NCI-H146 treated with DMSO at 0.1 percent for 48 hours (cell line): ENCODE results near the gene TMIGD2.
"Not testable (repeated sequence)": the region's sequence is repeated elsewhere in the genome, so short reads cannot be mapped to it uniquely, and the experiment has no call there.

ENCODE experiments used
- DNase-seq: peaks from one replicate; lab custom pipeline; 2025; ENCODE audit not compliant: unreplicated experiment; lab: John Stamatoyannopoulos, UW

TMIGD2 gene, protein sequence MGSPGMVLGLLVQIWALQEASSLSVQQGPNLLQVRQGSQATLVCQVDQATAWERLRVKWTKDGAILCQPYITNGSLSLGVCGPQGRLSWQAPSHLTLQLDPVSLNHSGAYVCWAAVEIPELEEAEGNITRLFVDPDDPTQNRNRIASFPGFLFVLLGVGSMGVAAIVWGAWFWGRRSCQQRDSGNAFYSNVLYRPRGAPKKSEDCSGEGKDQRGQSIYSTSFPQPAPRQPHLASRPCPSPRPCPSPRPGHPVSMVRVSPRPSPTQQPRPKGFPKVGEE

DNA sequence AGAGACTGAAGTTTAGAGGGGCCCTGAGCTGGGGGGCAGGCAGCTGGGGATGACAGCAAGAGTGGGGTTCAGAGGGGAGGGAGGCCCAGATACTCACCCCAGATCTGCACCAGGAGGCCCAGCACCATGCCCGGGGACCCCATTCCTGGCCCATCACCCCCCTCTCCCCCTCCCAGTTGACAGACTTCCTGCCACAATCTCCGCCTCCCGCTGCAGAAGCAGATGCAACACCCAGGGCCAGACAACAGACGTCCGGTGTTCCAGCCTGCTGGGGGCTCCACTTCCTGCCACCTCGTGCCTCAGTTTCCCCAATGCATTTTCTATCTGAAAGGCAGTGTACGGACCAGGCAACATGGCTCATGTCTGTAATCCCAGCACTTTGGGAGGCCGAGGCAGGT is at the start of gene TMIGD2:
TSS of gene TMIGD2 (minus strand) at position 147 of the 398 bp plus-strand sequence. CDS start at position 143, 4 bp downstream.
- no peak for DNase-seq

GRCh38 chr19:4350726-4351125 is 48.5 kb upstream of the TMIGD2 start:
- DNase-seq: no peak

GRCh38 chr19:4350111-4350510 is 47.9 kb upstream of the TMIGD2 start:
- DNase-seq: no peak

DNA sequence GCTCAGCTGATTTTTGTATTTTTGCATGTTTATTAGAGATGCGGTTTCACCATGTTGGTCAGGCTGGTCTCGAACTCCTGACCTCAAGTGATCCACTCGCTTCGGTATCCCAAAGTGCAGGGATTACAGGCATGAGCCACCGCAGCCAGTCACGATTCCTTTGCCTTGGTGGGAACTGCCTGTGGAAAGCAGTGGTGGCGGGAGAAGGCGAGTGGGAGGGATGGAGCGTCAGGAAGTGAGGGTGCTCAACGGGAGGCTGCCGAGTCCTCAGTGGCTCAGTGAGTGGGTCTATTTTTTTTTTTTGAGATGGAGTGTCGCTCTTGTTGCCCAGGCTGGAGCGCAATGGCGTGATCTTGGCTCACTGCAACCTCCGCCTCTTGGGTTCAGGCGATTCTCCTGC is 47.0 kb upstream of the TMIGD2 start:
- not testable (repeated sequence) for DNase-seq

DNA sequence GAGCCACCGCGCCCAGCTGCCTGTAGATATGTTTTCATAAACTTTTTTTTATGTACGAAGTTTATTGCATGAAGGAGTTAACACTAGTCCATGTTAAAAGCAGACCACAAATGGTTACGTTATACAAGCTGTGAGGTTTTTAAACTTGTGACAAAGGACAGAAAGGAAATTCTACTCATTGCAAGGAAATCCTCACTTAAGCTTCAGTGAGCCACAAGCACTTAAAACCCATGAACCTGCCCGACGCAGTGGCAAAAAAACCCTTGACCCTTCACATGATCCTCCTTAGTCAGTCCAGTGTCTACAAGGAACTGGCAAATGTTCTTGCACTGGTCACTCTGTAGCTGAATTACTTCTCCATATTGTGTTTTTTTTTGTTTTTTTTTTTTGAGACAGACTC is 45.3 kb upstream of the TMIGD2 start:
- no peak for DNase-seq

GRCh38 chr19:4346020-4346383 is 43.8 kb upstream of the TMIGD2 start:
- no peak for DNase-seq

GRCh38 chr19:4345342-4346019 is 43.3 kb upstream of the TMIGD2 start:
- DNase-seq: no peak

- DNase-seq: peak; percentile 35
Measured at GRCh38 chr19:4343370-4344307, 41.5 kb upstream of the TMIGD2 start, which contains the start of gene MPND. TSS of gene MPND (plus strand) at chr19:4343562. CDS start at chr19:4343594, 32 bp downstream.

DNA sequence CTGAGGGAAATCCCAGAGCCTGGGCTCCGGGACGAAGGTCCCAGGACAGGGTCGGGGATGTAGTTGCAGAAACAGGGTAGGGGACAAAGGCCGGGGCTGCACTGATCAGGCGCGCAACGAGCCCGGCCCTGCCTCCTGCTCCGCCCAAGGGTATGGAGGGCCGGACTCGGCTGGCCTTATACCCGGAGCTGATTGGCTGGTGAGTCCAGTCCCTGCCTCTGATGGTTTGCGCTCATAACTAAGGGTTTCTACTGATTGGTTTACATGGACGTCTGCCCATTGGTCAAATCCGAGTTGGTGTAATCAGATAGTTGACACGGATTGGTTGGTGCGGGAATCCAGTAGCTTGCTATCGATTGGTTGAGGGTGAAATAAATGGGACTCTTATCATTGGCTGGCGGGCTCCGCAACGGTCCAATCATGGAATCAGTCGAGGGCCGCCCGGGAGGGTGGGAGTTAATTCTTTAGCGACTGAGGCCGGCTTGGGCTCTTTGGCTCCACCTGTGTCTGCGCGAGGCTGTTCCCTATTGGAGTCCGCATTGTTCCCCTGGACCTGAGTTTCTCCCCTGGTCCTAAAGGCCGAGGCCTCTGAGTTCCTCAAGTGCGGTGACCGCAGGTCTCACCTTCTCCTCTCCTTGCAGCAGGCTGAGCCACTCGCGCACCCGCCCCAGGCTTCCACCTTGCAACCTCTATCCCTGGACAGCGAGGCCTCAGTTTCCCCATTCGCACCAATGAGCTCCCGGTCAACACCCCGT is 40.6 kb upstream of the TMIGD2 start:
- DNase-seq: peak; percentile 97

- DNase-seq: no peak
Measured at GRCh38 chr19:4342314-4342614, 40.1 kb upstream of the TMIGD2 start.

DNA sequence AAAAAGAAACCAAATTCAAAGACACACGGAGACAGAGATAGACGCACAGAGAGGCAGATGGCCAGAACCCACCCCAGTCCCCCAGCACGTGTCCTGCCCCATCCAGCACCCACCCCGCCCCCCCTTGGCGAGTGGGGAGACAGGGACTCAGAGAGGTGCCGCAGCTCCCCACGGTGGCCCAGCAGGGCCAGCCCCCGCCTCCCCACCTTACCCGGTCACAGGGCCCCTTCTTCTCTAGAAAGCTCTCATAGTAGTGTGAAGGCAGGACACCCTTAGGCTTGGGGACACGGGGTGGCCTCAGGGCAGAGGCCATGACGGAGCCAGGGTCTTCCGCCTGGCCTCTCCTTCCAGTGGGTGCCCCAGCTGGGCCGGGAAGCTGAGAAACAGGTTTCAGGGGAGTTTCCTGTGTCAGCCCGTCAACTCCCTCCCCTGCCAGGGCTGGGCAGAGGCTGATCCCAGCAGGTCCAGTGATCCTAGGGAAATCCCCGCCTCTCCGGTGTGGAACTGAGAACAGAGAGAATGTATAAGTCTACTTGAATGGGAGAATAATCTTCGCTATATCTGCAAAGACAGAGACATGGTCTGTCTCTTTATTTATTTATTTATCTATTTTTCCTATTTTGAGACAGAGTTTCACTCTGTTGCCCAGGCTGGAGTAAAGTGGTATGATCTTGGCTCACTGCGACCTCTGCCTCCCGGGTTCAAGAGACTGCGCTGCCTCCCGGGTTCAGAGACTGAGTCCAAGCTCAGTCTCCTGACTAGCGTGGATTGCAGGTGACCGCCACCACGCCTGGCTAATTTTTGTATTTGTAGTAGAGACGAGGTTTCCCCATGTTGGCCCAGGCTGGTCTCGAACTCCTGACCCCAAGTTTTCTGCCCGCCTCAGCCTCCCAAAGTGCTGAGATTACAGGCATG is 36.5 kb upstream of the TMIGD2 start, which contains the start of gene STAP2:
TSS of gene STAP2 (minus strand) at position 387 of the 915 bp plus-strand sequence. CDS start at position 313, 74 bp downstream.
- DNase-seq: no peak

DNA sequence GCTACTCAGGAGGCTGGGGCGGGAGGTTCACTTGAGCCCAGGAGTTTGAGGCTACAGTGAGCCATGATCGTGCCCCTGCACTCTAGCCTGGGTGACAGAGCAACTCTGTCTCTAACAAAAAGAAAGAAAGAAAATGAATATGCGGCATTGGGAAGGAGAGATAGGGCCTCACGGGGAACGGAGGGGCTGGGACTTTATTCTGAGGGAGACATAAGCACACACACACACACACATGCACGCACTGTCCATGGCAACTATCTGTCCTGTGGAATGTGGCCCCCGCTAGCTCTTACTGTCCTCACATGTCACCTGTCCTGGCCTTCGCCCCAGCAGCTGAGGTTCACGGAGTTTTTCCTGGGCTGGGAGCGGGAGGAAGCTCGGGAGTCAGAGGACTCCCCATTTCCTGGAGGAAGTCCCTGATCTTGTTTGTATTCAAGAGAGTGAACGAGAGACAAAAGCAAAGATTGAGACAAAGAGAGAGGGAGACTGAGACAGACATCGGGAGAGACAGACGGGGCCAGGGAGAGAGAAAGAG is 35.8 kb upstream of the TMIGD2 start:
- DNase-seq: no peak

DNA sequence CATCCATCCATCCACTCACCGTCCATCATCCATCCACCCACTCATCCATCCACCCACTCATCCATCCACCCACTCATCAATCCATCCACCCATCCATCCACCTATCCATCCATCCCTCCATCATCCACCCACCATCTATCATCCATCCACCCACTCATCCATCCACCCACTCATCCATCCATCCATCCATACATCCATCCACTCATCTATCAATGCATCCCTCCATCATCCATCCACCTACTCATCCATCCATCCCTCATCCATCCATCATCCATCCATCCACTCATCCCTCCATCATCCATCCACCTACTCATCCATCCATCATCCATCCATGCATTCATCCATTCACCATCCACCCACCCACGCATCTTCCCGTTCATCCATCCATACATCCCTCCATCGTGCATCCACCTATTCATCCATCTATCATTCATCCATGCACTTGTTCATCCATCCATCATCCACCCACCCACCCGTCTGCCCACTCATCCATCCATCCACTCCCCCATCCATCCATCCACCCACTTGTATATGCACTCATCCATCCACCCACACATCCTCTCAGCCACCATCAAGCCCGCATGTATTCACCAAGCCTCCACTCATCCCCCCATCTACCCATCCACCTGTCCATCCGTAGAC is 32.9 kb upstream of the TMIGD2 start:
- no peak for DNase-seq

DNA sequence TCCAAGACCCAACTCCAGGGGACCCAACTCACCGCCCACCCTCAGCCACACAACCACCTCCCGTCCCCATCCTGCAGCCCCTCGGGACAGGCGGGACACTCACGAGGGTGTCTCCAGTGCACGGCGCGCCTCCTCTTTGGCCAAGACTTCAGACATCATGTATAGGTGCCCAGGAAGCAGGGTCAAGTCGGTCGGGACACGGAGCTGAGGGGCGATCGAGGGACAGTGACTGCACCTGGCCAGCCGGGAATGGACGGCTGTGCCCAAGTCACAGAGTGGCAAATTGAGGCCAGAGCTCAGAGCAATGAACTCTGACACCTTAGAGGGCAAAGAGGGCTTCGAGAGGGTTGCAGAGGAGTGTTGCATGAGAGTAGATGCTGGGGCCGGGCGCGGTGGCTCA is 27.7 kb upstream of the TMIGD2 start:
- DNase-seq: no peak

GRCh38 chr19:4328991-4329681 is 26.9 kb upstream of the TMIGD2 start:
- not testable (repeated sequence) for DNase-seq

DNA sequence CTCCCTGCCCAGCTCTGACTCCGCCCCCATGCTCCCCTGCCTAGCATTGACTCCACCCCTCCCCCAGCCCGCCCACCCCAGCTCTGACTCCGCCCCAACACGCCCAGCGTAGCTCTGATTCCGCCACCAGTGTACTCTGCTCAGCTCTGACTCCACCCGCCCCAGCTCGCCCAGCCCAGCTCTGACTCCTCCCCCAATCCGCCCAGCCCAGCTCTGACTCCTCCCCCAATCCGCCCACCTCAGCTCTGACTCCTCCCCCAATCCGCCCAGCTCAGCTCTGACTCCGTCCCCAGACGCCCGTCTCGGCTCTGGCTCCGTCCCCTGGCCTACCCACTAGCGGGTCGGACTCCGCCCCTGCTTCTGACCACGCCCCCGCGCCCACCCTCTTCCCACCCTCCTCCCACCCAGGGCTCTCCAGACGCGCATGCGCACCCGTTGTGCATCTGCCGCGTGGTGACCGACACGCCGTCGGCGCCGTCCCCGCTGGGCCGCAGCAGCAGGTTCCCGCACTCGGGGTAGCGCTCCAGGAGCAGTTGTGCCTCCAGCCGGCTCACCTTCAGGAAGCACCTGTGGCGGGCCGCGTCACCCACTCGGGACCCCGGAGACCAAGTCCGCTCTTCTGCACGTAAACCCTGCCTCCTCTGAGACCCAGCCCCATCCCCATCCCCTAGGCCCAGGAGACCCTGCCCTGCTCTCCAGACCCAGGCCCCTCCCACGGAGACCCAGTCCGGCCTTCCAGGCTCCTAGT is 26.2 kb upstream of the TMIGD2 start:
- DNase-seq: no peak

DNA sequence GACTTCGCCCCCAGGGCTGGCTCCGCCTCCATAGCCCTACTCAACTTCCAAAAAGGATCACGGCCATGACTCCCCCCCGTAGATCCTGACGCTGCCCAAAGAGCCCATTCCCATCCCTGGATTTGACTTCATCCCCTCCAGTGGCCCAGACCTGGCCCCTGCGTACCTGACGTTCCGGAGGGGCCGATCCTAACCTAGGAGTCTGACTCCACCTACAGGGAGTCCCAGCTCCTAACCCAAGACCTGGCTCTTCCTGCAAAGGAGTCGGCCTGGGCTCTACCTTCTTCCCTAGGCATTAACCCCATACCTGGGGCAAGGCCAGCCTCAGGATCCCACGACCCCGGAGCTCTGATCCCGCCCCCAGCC is 25.7 kb upstream of the TMIGD2 start:
- no peak for DNase-seq
